CD4-positive, alpha-beta T cell treated with Interleukin-15 for 1 hour (primary cell): Measurements from ENCODE around the gene DBP.
A peak's percentile ranks its signal among the peaks of the same experiment; 100 is the strongest.

ENCODE experiments used
- DNase-seq: peaks from one replicate; pipeline ENCODE4 v3.0.0-alpha.2; 2020

Gene DBP

GRCh38 chr19:48624791-48625723, 12.1 kb downstream of the DBP start:
- DNase-seq = no peak

- DNase-seq = peak; percentile 98
Measured at GRCh38 chr19:48624067-48624594, 13.0 kb downstream of the DBP start.

GRCh38 chr19:48623556-48624066, 13.6 kb downstream of the DBP start:
- DNase-seq = no peak

- no peak for DNase-seq
Measured at GRCh38 chr19:48619692-48620585, 17.2 kb downstream of the DBP start.

- DNase-seq = peak; percentile 99
Measured at GRCh38 chr19:48618916-48619691, 18.1 kb downstream of the DBP start, which contains the start of the genes RPL18 and SPHK2. RPL18 (minus strand) TSS chr19:48619178; CDS start chr19:48619143, 35 bp downstream. SPHK2 (plus strand) TSS chr19:48619506; CDS start chr19:48620515, 1,009 bp downstream.

- DNase-seq = no peak
Measured at GRCh38 chr19:48618278-48618915, 18.8 kb downstream of the DBP start.

GRCh38 chr19:48617146-48617937, 19.8 kb downstream of the DBP start:
- DNase-seq = no peak

GRCh38 chr19:48616491-48617056, 20.6 kb downstream of the DBP start:
- DNase-seq = no peak

- no peak for DNase-seq
Measured at GRCh38 chr19:48616041-48616436, 21.1 kb downstream of the DBP start.

- no peak for DNase-seq
Measured at GRCh38 chr19:48615231-48616040, 21.7 kb downstream of the DBP start.

GRCh38 chr19:48614436-48615230, 22.5 kb downstream of the DBP start, which contains the start of gene FAM83E:
FAM83E (minus strand) TSS chr19:48615076; CDS start chr19:48613372, 1,704 bp downstream.
- DNase-seq = no peak

- DNase-seq = no peak
Measured at GRCh38 chr19:48613852-48614435, 23.2 kb downstream of the DBP start.

- DNase-seq = no peak
Measured at GRCh38 chr19:48613024-48613851, 23.9 kb downstream of the DBP start.

GRCh38 chr19:48611872-48612271, 25.3 kb downstream of the DBP start:
- no peak for DNase-seq

- no peak for DNase-seq
Measured at GRCh38 chr19:48609571-48610108, 27.5 kb downstream of the DBP start.

GRCh38 chr19:48608798-48609263, 28.3 kb downstream of the DBP start:
- DNase-seq = peak; percentile 69

GRCh38 chr19:48607359-48607755, 29.8 kb downstream of the DBP start:
- DNase-seq = no peak
